ENCODE measurements around the gene GPX4. TPM values are rescaled to one million over a fixed set of nuclear protein-coding genes. Genes with fewer than 3 reads are reported as not detected.

The GPX4 gene
- total RNA-seq, 1 donor from 2014 or later = 289 TPM

DNA sequence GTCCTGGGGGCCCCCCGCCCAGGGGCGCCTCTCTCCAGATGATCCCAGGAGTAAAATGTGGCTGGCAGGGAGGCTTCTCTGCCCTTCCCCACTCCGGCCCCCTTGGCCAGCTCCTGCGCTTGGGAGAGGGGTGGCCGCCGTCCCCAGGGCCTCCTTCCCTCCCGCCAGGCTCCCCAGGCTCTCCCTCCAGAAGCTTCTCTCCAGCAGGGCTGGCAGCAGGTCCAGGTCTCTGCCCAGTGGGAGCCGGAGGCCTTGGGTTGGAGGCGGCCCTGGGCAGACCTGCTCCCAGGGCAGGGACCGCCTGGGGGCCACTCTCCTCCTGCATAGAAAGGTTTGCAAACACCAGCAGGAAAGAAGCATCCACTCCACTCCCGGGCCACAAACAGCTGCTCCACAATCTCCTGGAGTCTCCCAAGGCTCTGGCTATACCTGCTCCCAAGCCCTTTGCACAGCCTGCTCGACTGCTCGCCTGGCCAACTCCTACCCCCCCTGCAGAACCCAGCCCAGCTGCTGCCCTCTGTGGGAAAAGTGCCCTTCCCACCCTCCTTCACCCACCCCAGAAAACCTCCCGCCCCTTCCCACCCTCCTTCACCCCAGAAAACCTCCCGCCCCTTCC, 44.2 kb downstream of the GPX4 start:
- Histone ChIP-seq H3K4me2 (no peak overlapping the region), H3K27ac (no peak overlapping the region), H3K9me3 (ENCODE audit: low read depth) (no peaks in the 10 kb centered on the region), H3K36me3 (no peaks in the 10 kb centered on the region), H3K79me2 (ENCODE audit: low read depth) (no peaks in the 10 kb centered on the region), H3K9ac (no peak overlapping the region), H3K4me1 (peaks cover 5% of the 10 kb centered on the region), H3K27me3 (no peaks in the 10 kb centered on the region), H4K20me1 (ENCODE audit: low read depth) (no peaks in the 10 kb centered on the region), H3K4me3 (no peak overlapping the region), H2AFZ (replicated peaks) (no peak overlapping the region), H3F3A (ENCODE audit: low read depth) (no peaks in the 10 kb centered on the region)
- Mint-ChIP-seq H3K36me3 (peaks cover 13% of the 10 kb centered on the region), H3K27me3 (ENCODE audit: insufficient read depth, low read depth) (peaks cover 5% of the 10 kb centered on the region), H3K9me3 (no peaks in the 10 kb centered on the region), H3K4me1 (peaks cover 2% of the 10 kb centered on the region), H3K27ac (no peak overlapping the region), H3K4me3 (no peak overlapping the region)
- DNase-seq (ENCODE audit: low spot score) = no peak
- TF ChIP-seq EZH2 (IDR thresholded peaks at IDR 0.05) (no peak), EZH2phosphoT487 (IDR thresholded peaks at IDR 0.05) (no peak)
- TF ChIP-seq, protein P1, sequence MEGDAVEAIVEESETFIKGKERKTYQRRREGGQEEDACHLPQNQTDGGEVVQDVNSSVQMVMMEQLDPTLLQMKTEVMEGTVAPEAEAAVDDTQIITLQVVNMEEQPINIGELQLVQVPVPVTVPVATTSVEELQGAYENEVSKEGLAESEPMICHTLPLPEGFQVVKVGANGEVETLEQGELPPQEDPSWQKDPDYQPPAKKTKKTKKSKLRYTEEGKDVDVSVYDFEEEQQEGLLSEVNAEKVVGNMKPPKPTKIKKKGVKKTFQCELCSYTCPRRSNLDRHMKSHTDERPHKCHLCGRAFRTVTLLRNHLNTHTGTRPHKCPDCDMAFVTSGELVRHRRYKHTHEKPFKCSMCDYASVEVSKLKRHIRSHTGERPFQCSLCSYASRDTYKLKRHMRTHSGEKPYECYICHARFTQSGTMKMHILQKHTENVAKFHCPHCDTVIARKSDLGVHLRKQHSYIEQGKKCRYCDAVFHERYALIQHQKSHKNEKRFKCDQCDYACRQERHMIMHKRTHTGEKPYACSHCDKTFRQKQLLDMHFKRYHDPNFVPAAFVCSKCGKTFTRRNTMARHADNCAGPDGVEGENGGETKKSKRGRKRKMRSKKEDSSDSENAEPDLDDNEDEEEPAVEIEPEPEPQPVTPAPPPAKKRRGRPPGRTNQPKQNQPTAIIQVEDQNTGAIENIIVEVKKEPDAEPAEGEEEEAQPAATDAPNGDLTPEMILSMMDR (IDR thresholded peaks at IDR 0.05) = no peak

DNA sequence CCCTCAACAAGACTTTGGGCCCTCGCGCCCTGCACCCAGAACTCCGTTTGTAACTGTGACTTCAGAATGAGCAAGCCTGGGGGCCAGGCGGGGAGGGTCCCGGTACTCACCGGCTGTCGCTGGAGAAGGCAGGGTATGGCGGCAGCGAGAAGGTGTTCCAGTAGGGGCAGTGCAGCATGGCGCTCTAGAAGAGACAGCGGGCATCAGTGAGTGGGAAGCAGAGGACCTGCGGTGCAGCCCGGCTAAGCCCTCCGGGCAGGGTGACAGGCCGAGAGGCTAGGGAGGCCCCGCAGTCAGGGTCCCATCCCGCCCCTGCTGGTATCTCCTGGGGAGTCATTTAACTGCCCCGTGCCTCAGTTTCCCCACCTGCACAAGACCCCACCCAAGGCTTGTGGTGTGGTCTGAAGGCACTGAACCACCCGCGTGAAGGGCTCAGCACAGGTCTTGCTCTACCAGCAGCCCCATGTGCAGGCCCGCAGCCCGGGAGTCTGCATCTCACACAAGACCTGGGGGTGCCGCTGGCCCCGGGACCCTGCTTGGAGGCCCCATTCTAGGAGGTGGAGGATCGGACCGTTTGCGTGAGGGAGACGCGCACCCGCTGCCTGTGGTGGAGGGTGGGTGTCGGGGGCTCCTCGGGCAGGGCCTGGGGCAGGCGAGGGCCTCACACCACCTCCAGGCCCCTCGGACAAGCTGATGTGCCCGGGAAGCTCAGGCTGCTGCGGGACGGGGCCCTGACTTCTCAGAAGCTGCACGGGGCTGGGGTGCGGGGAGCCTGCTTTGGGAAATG, 45.7 kb downstream of the GPX4 start:
- Mint-ChIP-seq H3K27me3 (ENCODE audit: insufficient read depth, low read depth) (peaks cover 3% of the 10 kb centered on the region), H3K36me3 (peaks cover 6% of the 10 kb centered on the region), H3K27ac (no peak overlapping the region), H3K4me3 (no peak overlapping the region), H3K9me3 (no peaks in the 10 kb centered on the region), H3K4me1 (peaks cover 2% of the 10 kb centered on the region)
- Histone ChIP-seq H3F3A (ENCODE audit: low read depth) (no peaks in the 10 kb centered on the region), H3K36me3 (no peaks in the 10 kb centered on the region), H3K4me3 (no peak overlapping the region), H4K20me1 (ENCODE audit: low read depth) (no peaks in the 10 kb centered on the region), H3K4me2 (no peak overlapping the region), H3K79me2 (ENCODE audit: low read depth) (no peaks in the 10 kb centered on the region), H2AFZ (replicated peaks) (no peak overlapping the region), H3K9ac (no peak overlapping the region), H3K27ac (no peak overlapping the region), H3K9me3 (ENCODE audit: low read depth) (no peaks in the 10 kb centered on the region), H3K4me1 (peaks cover 5% of the 10 kb centered on the region), H3K27me3 (no peaks in the 10 kb centered on the region)
- DNase-seq (ENCODE audit: low spot score) = no peak
- no peak for TF ChIP-seq EZH2phosphoT487 (IDR thresholded peaks at IDR 0.05)
- TF ChIP-seq EZH2 (IDR thresholded peaks at IDR 0.05) = no peak
- TF ChIP-seq, protein P1 (IDR thresholded peaks at IDR 0.05) = no peak

DNA sequence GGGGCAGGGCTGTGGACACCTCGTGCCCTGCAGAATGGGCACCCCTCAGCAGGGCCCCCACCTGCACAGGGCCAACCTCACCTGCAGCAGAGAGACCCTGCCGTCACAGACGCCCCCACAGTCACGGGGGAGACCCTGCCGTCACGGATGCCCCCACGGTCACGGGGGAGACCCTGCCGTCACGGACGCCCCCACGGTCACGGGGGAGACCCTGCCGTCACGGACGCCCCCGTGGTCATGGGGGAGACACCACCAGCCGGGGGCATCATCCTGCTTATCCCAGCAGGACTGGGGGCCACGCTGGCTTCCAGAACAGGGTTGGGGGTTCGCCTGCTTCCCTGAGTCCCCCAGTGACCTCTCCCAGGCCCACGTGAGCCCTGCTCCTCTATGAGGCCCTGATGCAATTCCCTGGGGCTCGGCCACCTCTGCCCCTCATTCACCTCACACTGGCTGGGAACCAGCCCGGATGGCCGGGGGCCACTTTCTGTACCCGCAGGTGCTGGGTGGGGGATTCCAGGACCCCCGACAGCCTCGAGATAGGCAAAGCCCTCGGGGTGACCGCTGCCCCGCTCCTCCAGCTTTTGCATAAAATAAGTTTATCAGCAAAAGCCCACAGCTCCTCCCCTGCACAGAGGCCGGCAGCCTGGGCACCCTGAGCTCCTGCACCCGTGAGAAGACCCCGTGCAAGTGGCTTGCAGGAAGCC, 46.7 kb downstream of the GPX4 start:
- DNase-seq (ENCODE audit: low spot score) = no peak
- Histone ChIP-seq H3K9me3 (ENCODE audit: low read depth) (no peaks in the 10 kb centered on the region), H3K27ac (no peak overlapping the region), H3K36me3 (no peaks in the 10 kb centered on the region), H3K4me2 (no peak overlapping the region), H3K4me1 (peaks cover 5% of the 10 kb centered on the region), H3F3A (ENCODE audit: low read depth) (no peaks in the 10 kb centered on the region), H3K79me2 (ENCODE audit: low read depth) (no peaks in the 10 kb centered on the region), H3K4me3 (no peak overlapping the region), H2AFZ (replicated peaks) (no peak overlapping the region), H3K27me3 (no peaks in the 10 kb centered on the region), H3K9ac (no peak overlapping the region), H4K20me1 (ENCODE audit: low read depth) (peaks cover 5% of the 10 kb centered on the region)
- H3K4me3 Mint-ChIP-seq = no peak overlapping the region
- peaks cover 4% of the 10 kb centered on the region for H3K36me3 Mint-ChIP-seq
- no peaks in the 10 kb centered on the region for H3K27me3 Mint-ChIP-seq (ENCODE audit: insufficient read depth, low read depth)
- H3K27ac Mint-ChIP-seq = no peak overlapping the region
- H3K9me3 Mint-ChIP-seq = no peaks in the 10 kb centered on the region
- TF ChIP-seq EZH2 (IDR thresholded peaks at IDR 0.05) = no peak
- TF ChIP-seq EZH2phosphoT487 (IDR thresholded peaks at IDR 0.05) = no peak
- TF ChIP-seq, protein P1 (IDR thresholded peaks at IDR 0.05) = no peak
- H3K4me1 Mint-ChIP-seq = peaks cover 2% of the 10 kb centered on the region

Data from neural progenitor cell (in vitro differentiated cells).